Psoas muscle (tissue), 8 donors: ENCODE data around the gene PEX26. TPM values are rescaled to one million over a fixed set of nuclear protein-coding genes. Genes with fewer than 3 reads are reported as not detected.

Experiments used
- ATAC-seq, 4 donors: fragments of 200-7000 bp; cut with Tn5 transposase; one replicate each; pipeline ENCODE4 v1.9.1; 2020; ENCODE audit warnings: moderate library complexity in 3 of 4, mild to moderate bottlenecking in 2 of 4
- DNase-seq, 2 donors: peaks; one replicate each; pipeline ENCODE4 v3.0.0-alpha.2; 2020
- H3K27ac ChIP-seq: fragments of 200-600 bp; one replicate; pipeline ENCODE4 v1.8.0; 2022
- H3K27me3 ChIP-seq, 3 donors: fragments of 200-600 bp in 1 of 3; one replicate each; pipeline versions ENCODE4 v1.6.1 to v1.8.0; 2013 to 2022; ENCODE audit warnings: low read length in 2 of 3, mild to moderate bottlenecking in 2 of 3, moderate library complexity in 1 of 3; ENCODE audit not compliant: insufficient read depth in 3 of 3
- H3K36me3 ChIP-seq, 2 donors: fragments of 200-600 bp in 1 of 2; one replicate each; pipeline versions ENCODE4 v1.6.1 to v1.8.0; 2013 to 2022; ENCODE audit warnings: low read depth in 1 of 2, mild to moderate bottlenecking in 1 of 2, moderate library complexity in 1 of 2; ENCODE audit not compliant: insufficient read depth in 1 of 2
- H3K4me1 ChIP-seq: fragments of 200-600 bp; one replicate; pipeline ENCODE4 v1.8.0; 2022
- H3K4me3 ChIP-seq: fragments of 200-600 bp; one replicate; pipeline ENCODE4 v1.8.0; 2022; ENCODE audit warnings: mild to moderate bottlenecking
- H3K9me3 ChIP-seq: fragments of 200-600 bp; one replicate; pipeline ENCODE4 v1.8.0; 2022
- CTCF ChIP-seq: fragments of 200-600 bp; IDR thresholded peaks from one replicate; pipeline ENCODE4 v1.8.0; 2022; ENCODE audit warnings: antibody characterized with exemption
- WGBS, 3 donors: extraction: QIAGEN DNeasy Blood & Tissue Kit; methylation state at CpG; one replicate each; pipeline versions ENCODE4 v1.1.6 to v1.1.7; 2013; 5-methylcytosine and 5-hydroxymethylcytosine counted together
- intact Hi-C, 2 donors: fragments of 100-400 bp; cut with DNase I; formaldehyde crosslinking; loops; one replicate each; pipeline versions ENCODE4 v1.11.0 to v1.14.2; 2022
- polyA plus RNA-seq, 3 donors: library from polyadenylated mRNA; stranded (reverse); fragments of 200-250 nt; gene quantifications; one replicate each; pipeline ENCODE4 v1.2.3, GENCODE V29; 2013
- total RNA-seq, 4 donors: library from RNA; stranded (reverse); fragmentation: NEBNext Ultra II Directional in 2 of 4; extraction: Animal tissue kit (Norgen Biotek cat#: 25700) in 2 of 4; gene quantifications; one replicate each; pipeline versions ENCODE4 v1.2.1 to v1.2.4, GENCODE V29; 2021 to 2023
- donor health status: healthy with polysubstance abuse.
- donor health status: DM: no; HTN: no; CAD: no; lungs with moderate emphysema.
- donor health status: Bipolar disorder and iron deficiency.
- donor health status: healthy.
- donor health status: DM: yes; HTN: yes; CAD: no.
- donor health status: DM: no; HTN: no; CAD: no.
- donor health status: DM: no; HTN: no; CAD: no.
- donor health status: DM: yes; HTN: yes; CAD: no.

The PEX26 gene
- total and polyA plus RNA-seq, 7 donors: 11.2 to 23.4 (median 18.8) TPM

- WGBS, 3 donors: 91 to 96% (median 92%) methylated on average over 10 of the region's 10 CpGs
- no peak for DNase-seq
- H3K27ac ChIP-seq: no peak overlapping the region
- intact Hi-C loops: no loop called here
- no peaks in the 10 kb centered on the region for H3K9me3 ChIP-seq
- peaks cover 13% of the 10 kb centered on the region for H3K4me1 ChIP-seq
- TF ChIP-seq CTCF: no peak
- no peak for ATAC-seq
- peaks cover 4 to 92% of the 10 kb centered on the region in 2 donors for H3K36me3 ChIP-seq
- no peaks in the 10 kb centered on the region for H3K27me3 ChIP-seq
- H3K4me3 ChIP-seq: no peak overlapping the region
Measured at GRCh38 chr22:18083406-18083805, 5.6 kb downstream of the PEX26 start.

GRCh38 chr22:18085188-18085587 is 7.4 kb downstream of the PEX26 start:
- ATAC-seq (no peak), DNase-seq (no peak)
- Histone ChIP-seq H3K27me3 (no peaks in the 10 kb centered on the region), H3K36me3 (peaks cover 4 to 88% of the 10 kb centered on the region in 2 donors), H3K4me1 (peaks cover 4% of the 10 kb centered on the region), H3K27ac (no peak overlapping the region), H3K4me3 (no peak overlapping the region), H3K9me3 (no peaks in the 10 kb centered on the region)
- intact Hi-C loops: no loop called here
- no peak for TF ChIP-seq CTCF

GRCh38 chr22:18087350-18087855 is 9.6 kb downstream of the PEX26 start:
- TF ChIP-seq CTCF: no peak
- Histone ChIP-seq H3K27me3 (no peaks in the 10 kb centered on the region), H3K36me3 (peaks cover 3 to 69% of the 10 kb centered on the region in 2 donors), H3K27ac (no peak overlapping the region), H3K9me3 (no peaks in the 10 kb centered on the region), H3K4me3 (no peak overlapping the region), H3K4me1 (peaks cover 9% of the 10 kb centered on the region)
- DNase-seq: no peak
- 73 to 83% (median 81%) methylated on average over 13 of the region's 13 CpGs for whole genome bisulfite sequencing, 3 donors
- intact Hi-C loops: no loop called here
- no peak for ATAC-seq

- DNase-seq (peak; percentile 65 to 66), ATAC-seq (peak; percentile 66 to 79 (median 72))
- intact Hi-C loops: no loop called here
- Histone ChIP-seq H3K27ac (peak overlapping the region; percentile 79), H3K27me3 (no peaks in the 10 kb centered on the region), H3K4me3 (no peak overlapping the region), H3K36me3 (peaks cover 0 to 53% of the 10 kb centered on the region in 2 donors), H3K4me1 (peaks cover 18% of the 10 kb centered on the region), H3K9me3 (no peaks in the 10 kb centered on the region)
- WGBS, 3 donors: 53 to 84% (median 76%) methylated on average over 11 of the region's 11 CpGs
- no peak for TF ChIP-seq CTCF
Measured at GRCh38 chr22:18088825-18089568, 11.2 kb downstream of the PEX26 start.
